Parathyroid adenoma (tissue), 2 donors: ENCODE data around the gene TMEM250.
"Not testable (repeated sequence)": the region's sequence is repeated elsewhere in the genome, so short reads cannot be mapped to it uniquely, and the experiment has no call there.

ENCODE experiments used
- H2AFZ ChIP-seq: fragments of 300-600 bp; sonication (generic); one replicate; pipeline ENCODE4 v1.7.0; 2017; ENCODE audit warnings: antibody characterized with exemption, mild to moderate bottlenecking
- H3K27ac ChIP-seq: fragments of 300-600 bp; sonication (generic); one replicate; pipeline ENCODE4 v1.7.0; 2017
- H3K27me3 ChIP-seq: fragments of 300-600 bp; sonication (generic); one replicate; pipeline ENCODE4 v1.7.0; 2017; ENCODE audit warnings: low read length; ENCODE audit not compliant: control insufficient read depth, insufficient read depth
- H3K36me3 ChIP-seq: fragments of 300-600 bp; sonication (generic); one replicate; pipeline ENCODE4 v1.7.0; 2017; ENCODE audit warnings: low read length; ENCODE audit not compliant: control insufficient read depth, insufficient read depth
- H3K4me1 ChIP-seq: fragments of 300-600 bp; sonication (generic); one replicate; pipeline ENCODE4 v1.7.0; 2017; ENCODE audit warnings: control low read depth
- H3K4me2 ChIP-seq: fragments of 300-600 bp; sonication (generic); one replicate; pipeline ENCODE4 v1.7.0; 2017; ENCODE audit warnings: low read length
- H3K4me3 ChIP-seq: fragments of 300-600 bp; sonication (generic); one replicate; pipeline ENCODE4 v1.7.0; 2017; ENCODE audit warnings: low read depth, low read length
- H3K79me2 ChIP-seq: fragments of 300-600 bp; sonication (generic); one replicate; pipeline ENCODE4 v1.7.0; 2017; ENCODE audit warnings: control low read depth
- H3K9ac ChIP-seq: fragments of 300-600 bp; sonication (generic); one replicate; pipeline ENCODE4 v1.7.0; 2017; ENCODE audit warnings: mild to moderate bottlenecking
- H3K9me3 ChIP-seq: fragments of 300-600 bp; sonication (generic); one replicate; pipeline ENCODE4 v1.7.0; 2017; ENCODE audit warnings: low read length; ENCODE audit not compliant: control insufficient read depth
- CTCF ChIP-seq: fragments of 300-600 bp; sonication (generic); IDR thresholded peaks from one replicate; pipeline ENCODE4 v1.7.0; 2017; ENCODE audit warnings: antibody characterized with exemption, mild to moderate bottlenecking
- donor health status: primary hyperparathyroidism.

Gene TMEM250

GRCh38 chr9:136151214-136151804 is 32.6 kb upstream of the TMEM250 start:
- H3K79me2 ChIP-seq: no peaks in the 10 kb centered on the region
- no peaks in the 10 kb centered on the region for H3K36me3 ChIP-seq
- no peak overlapping the region for H3K9ac ChIP-seq
- no peak overlapping the region for H2AFZ ChIP-seq
- H3K27me3 ChIP-seq: no peaks in the 10 kb centered on the region
- H3K4me1 ChIP-seq: no peaks in the 10 kb centered on the region
- H3K27ac ChIP-seq: no peak overlapping the region
- no peak overlapping the region for H3K4me3 ChIP-seq
- H3K9me3 ChIP-seq: no peaks in the 10 kb centered on the region
- no peak overlapping the region for H3K4me2 ChIP-seq
- TF ChIP-seq CTCF: no peak

GRCh38 chr9:136150664-136151213 is 32.1 kb upstream of the TMEM250 start:
- not testable (repeated sequence) for H2AFZ ChIP-seq, H3K9me3 ChIP-seq, H3K4me1 ChIP-seq, H3K4me3 ChIP-seq, H3K36me3 ChIP-seq, H3K27ac ChIP-seq, H3K4me2 ChIP-seq, H3K79me2 ChIP-seq, H3K9ac ChIP-seq, H3K27me3 ChIP-seq

GRCh38 chr9:136149853-136150252 is 31.2 kb upstream of the TMEM250 start:
- H3K36me3 ChIP-seq: no peaks in the 10 kb centered on the region
- H3K4me3 ChIP-seq: no peak overlapping the region
- no peak overlapping the region for H3K27ac ChIP-seq
- H3K79me2 ChIP-seq: no peaks in the 10 kb centered on the region
- H3K27me3 ChIP-seq: no peaks in the 10 kb centered on the region
- H3K9ac ChIP-seq: no peak overlapping the region
- H2AFZ ChIP-seq: no peak overlapping the region
- H3K9me3 ChIP-seq: no peaks in the 10 kb centered on the region
- TF ChIP-seq CTCF: no peak
- H3K4me2 ChIP-seq: no peak overlapping the region
- H3K4me1 ChIP-seq: no peaks in the 10 kb centered on the region

GRCh38 chr9:136149337-136149736 is 30.7 kb upstream of the TMEM250 start:
- Histone ChIP-seq H3K4me2 (no peak overlapping the region), H3K27ac (no peak overlapping the region), H2AFZ (no peak overlapping the region), H3K9me3 (no peaks in the 10 kb centered on the region), H3K79me2 (no peaks in the 10 kb centered on the region), H3K4me3 (no peak overlapping the region), H3K9ac (no peak overlapping the region), H3K36me3 (no peaks in the 10 kb centered on the region), H3K4me1 (no peaks in the 10 kb centered on the region), H3K27me3 (no peaks in the 10 kb centered on the region)
- no peak for TF ChIP-seq CTCF

- Histone ChIP-seq H3K27me3 (no peaks in the 10 kb centered on the region), H3K9ac (no peak overlapping the region), H3K36me3 (no peaks in the 10 kb centered on the region), H3K27ac (no peak overlapping the region), H2AFZ (no peak overlapping the region), H3K4me2 (no peak overlapping the region), H3K9me3 (no peaks in the 10 kb centered on the region), H3K4me3 (no peak overlapping the region), H3K79me2 (no peaks in the 10 kb centered on the region), H3K4me1 (no peaks in the 10 kb centered on the region)
- no peak for TF ChIP-seq CTCF
Observed at GRCh38 chr9:136148766-136149165, 30.1 kb upstream of the TMEM250 start.
